Body of pancreas (tissue), 4 donors: ENCODE measurements around the gene COL24A1. TPM values are rescaled to one million over a fixed set of nuclear protein-coding genes. Genes with fewer than 3 reads are reported as not detected.

Source experiments
- ATAC-seq: fragments of 150-250 bp; one replicate; pipeline ENCODE4 v1.9.1; 2016
- DNase-seq, 4 donors: peaks; one replicate each; pipeline ENCODE4 v3.0.0-alpha.2; 2019
- H3K27ac ChIP-seq, 4 donors: fragments of 200-600 bp; sonication (generic); 1 replicate in 3 of 4; 2 replicates in 1 of 4; pipeline versions ENCODE4 v1.5.1 to v1.6.1; 2016 to 2019; ENCODE audit warnings: mild to moderate bottlenecking in 1 of 4, mixed read lengths in 1 of 4, moderate library complexity in 1 of 4
- H3K27me3 ChIP-seq, 2 donors: fragments of 200-600 bp; sonication (generic); one replicate each; pipeline ENCODE4 v1.6.0; 2016; ENCODE audit warnings: mild to moderate bottlenecking in 1 of 2
- H3K36me3 ChIP-seq, 2 donors: fragments of 200-600 bp; sonication (generic); replicated peaks in 1 of 2; 2 replicates each; pipeline ENCODE4 v1.5.1; 2016; ENCODE audit warnings: low read depth in 2 of 2; ENCODE audit not compliant: insufficient read depth in 1 of 2
- H3K4me1 ChIP-seq: fragments of 200-600 bp; sonication (generic); one replicate; pipeline ENCODE4 v1.6.0; 2016
- H3K4me3 ChIP-seq, 2 donors: fragments of 200-600 bp; sonication (generic); 1 replicate in 1 of 2; 2 replicates in 1 of 2; pipeline ENCODE4 v1.5.1; 2016 to 2019
- H3K9me3 ChIP-seq, 3 donors: fragments of 200-600 bp; sonication (generic); 1 replicate in 2 of 3; 2 replicates in 1 of 3; pipeline ENCODE4 v1.5.1; 2016
- CTCF ChIP-seq, 7 experiments: fragments of 450-650 bp in 4 of 7; fragments of 200-600 bp in 3 of 7; sonication (generic) in 3 of 7; IDR thresholded peaks; one replicate each; pipeline ENCODE4 v1.5.1; 2016 to 2019; ENCODE audit warnings: antibody characterized with exemption in 7 of 7
- POLR2A ChIP-seq, 3 donors: fragments of 450-650 bp; IDR thresholded peaks; one replicate each; pipeline ENCODE4 v1.6.1; 2016; ENCODE audit warnings: antibody characterized with exemption in 3 of 3, mild to moderate bottlenecking in 2 of 3
- WGBS, 2 donors: methylation state at CpG; one replicate each; pipeline ENCODE4 v1.1.5; 2017; 5-methylcytosine and 5-hydroxymethylcytosine counted together
- intact Hi-C: fragments of 100-400 bp; cut with DNase I; formaldehyde crosslinking; loops from one replicate; pipeline ENCODE4 v1.15.1; 2023
- total RNA-seq, 2 donors: library from RNA; depleted of rRNA; stranded (reverse); fragments of >200 nt; gene quantifications; one replicate each; pipeline ENCODE4 v1.1.0, GENCODE V29; 2016

Gene COL24A1
- total RNA-seq, 2 donors from 2014 or later: under 0.01 TPM; not detected in 1

GRCh38 chr1:85862456-85862855 lies 294.1 kb downstream of the COL24A1 start:
- H3K4me3 ChIP-seq: no peak overlapping the region
- no peaks in the 10 kb centered on the region for H3K9me3 ChIP-seq
- WGBS, 2 donors: 3 to 4% methylated on average over 1 of the region's 1 CpG
- no peak for ATAC-seq
- no peaks in the 10 kb centered on the region for H3K27me3 ChIP-seq
- H3K36me3 ChIP-seq: no peaks in the 10 kb centered on the region
- TF ChIP-seq POLR2A (IDR thresholded peaks at IDR 0.05) (no peak), CTCF (IDR thresholded peaks at IDR 0.05) (no peak)
- H3K4me1 ChIP-seq: no peaks in the 10 kb centered on the region
- no peak for DNase-seq
- no peak overlapping the region for H3K27ac ChIP-seq
- intact Hi-C loops: no loop called here

GRCh38 chr1:85857991-85858390 lies 298.6 kb downstream of the COL24A1 start:
- Histone ChIP-seq H3K27ac (no peak overlapping the region), H3K27me3 (no peaks in the 10 kb centered on the region), H3K4me1 (no peaks in the 10 kb centered on the region), H3K9me3 (no peaks in the 10 kb centered on the region), H3K36me3 (no peaks in the 10 kb centered on the region), H3K4me3 (no peak overlapping the region)
- intact Hi-C loops: no loop called here
- ATAC-seq: no peak
- TF ChIP-seq CTCF (IDR thresholded peaks at IDR 0.05): no peak
- no peak for TF ChIP-seq POLR2A (IDR thresholded peaks at IDR 0.05)
- no peak for DNase-seq

GRCh38 chr1:85850238-85850637 lies 306.3 kb downstream of the COL24A1 start:
- intact Hi-C loops: no loop called here
- Histone ChIP-seq H3K4me3 (no peak overlapping the region), H3K27me3 (no peaks in the 10 kb centered on the region), H3K27ac (no peak overlapping the region), H3K4me1 (no peaks in the 10 kb centered on the region), H3K9me3 (no peaks in the 10 kb centered on the region), H3K36me3 (no peaks in the 10 kb centered on the region)
- DNase-seq (no peak), ATAC-seq (no peak)
- TF ChIP-seq POLR2A (IDR thresholded peaks at IDR 0.05) (no peak), CTCF (IDR thresholded peaks at IDR 0.05) (no peak)
- 4 to 11% methylated on average over 2 of the region's 2 CpGs for WGBS, 2 donors

GRCh38 chr1:85849660-85850059 lies 306.9 kb downstream of the COL24A1 start:
- Histone ChIP-seq H3K36me3 (no peaks in the 10 kb centered on the region), H3K4me3 (no peak overlapping the region), H3K4me1 (no peaks in the 10 kb centered on the region), H3K27ac (no peak overlapping the region), H3K9me3 (no peaks in the 10 kb centered on the region), H3K27me3 (no peaks in the 10 kb centered on the region)
- no peak for DNase-seq
- WGBS, 2 donors: 43 to 46% methylated on average over 4 of the region's 4 CpGs
- TF ChIP-seq CTCF (IDR thresholded peaks at IDR 0.05) (no peak), POLR2A (IDR thresholded peaks at IDR 0.05) (no peak)
- intact Hi-C loops: no loop called here
- ATAC-seq: no peak

GRCh38 chr1:85847356-85847755 lies 309.2 kb downstream of the COL24A1 start:
- DNase-seq: no peak
- Histone ChIP-seq H3K9me3 (no peaks in the 10 kb centered on the region), H3K27me3 (no peaks in the 10 kb centered on the region), H3K4me1 (no peaks in the 10 kb centered on the region), H3K36me3 (no peaks in the 10 kb centered on the region), H3K4me3 (no peak overlapping the region), H3K27ac (no peak overlapping the region)
- TF ChIP-seq POLR2A (IDR thresholded peaks at IDR 0.05): no peak
- TF ChIP-seq CTCF (IDR thresholded peaks at IDR 0.05): no peak
- intact Hi-C loops: no loop called here
- no peak for ATAC-seq
- 66 to 68% methylated on average over 2 of the region's 2 CpGs for WGBS, 2 donors
